A549 (cell line): ENCODE results near the gene TCF4.

Source experiments
- CTCF ChIP-seq: fragments of >200 bp; sonication (Bioruptor Twin); formaldehyde crosslinking; IDR thresholded peaks from 3 replicates; pipeline ENCODE4 v1.5.1; 2016
- EP300 ChIP-seq, 2 experiments: fragments of >200 bp; sonication (Bioruptor Twin); formaldehyde crosslinking; IDR thresholded peaks; 2 replicates in 1 of 2; 3 replicates in 1 of 2; pipeline ENCODE4 v1.6.1; 2016 to 2017

- TF ChIP-seq CTCF = no peak
- no peak for TF ChIP-seq EP300 (IDR thresholded peaks at IDR 0.05)
These were observed 22.5 kb upstream of the TCF4 start for GRCh38 chr18:55610506-55610905.
